ENCODE results near the gene MTHFSD.
"Not testable (repeated sequence)": the region's sequence is repeated elsewhere in the genome, so short reads cannot be mapped to it uniquely, and the experiment has no call there.

Gene MTHFSD

DNA sequence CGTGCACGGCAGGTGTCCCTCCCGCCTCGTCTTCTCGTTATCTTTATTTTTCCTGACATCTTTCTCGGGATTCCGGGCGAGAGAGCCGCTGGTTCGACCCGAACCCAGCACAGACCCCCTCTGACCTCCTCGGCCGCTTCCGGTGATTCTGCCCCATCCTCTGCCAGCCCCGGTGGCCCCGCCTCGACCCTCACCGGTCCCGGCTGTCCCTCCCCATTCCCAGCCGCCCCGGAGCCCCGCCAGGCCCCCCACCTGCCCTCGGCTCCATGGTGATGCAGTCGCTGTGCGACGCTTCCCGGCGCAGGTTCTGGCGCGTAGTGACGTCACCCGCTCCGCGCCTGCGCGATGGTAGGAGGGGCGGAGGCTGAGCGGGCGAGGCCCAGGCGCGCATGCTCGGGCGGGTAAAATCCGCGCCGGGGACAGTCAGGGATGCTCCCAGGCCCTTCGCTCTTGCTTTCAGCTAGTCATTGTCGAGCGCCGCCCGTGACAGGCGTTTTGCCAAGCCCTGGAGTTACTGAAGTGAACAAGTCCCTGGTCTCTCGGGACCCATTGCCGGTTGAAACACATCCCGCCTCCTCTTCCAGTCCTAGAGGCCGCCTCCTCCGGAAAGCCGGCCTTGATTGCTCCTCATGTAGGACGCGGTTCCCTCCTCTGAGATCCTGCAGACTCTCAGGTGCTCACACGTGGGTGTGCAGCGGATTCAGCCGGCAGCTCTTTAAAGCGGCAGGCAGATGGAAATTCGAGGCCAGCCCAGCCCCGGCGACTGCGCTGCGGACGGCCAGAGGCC, at the start of gene MTHFSD:
TSS of gene MTHFSD (minus strand) at position 319 of the 787 bp plus-strand sequence. CDS start at position 268, 51 bp downstream.
- DNase-seq: no peak

- no peak for DNase-seq
Observed at GRCh38 chr16:86604436-86605193, 49.6 kb upstream of the MTHFSD start.

GRCh38 chr16:86602521-86602920, 47.5 kb upstream of the MTHFSD start:
- DNase-seq: no peak

GRCh38 chr16:86601356-86601755, 46.3 kb upstream of the MTHFSD start:
- no peak for DNase-seq

DNA sequence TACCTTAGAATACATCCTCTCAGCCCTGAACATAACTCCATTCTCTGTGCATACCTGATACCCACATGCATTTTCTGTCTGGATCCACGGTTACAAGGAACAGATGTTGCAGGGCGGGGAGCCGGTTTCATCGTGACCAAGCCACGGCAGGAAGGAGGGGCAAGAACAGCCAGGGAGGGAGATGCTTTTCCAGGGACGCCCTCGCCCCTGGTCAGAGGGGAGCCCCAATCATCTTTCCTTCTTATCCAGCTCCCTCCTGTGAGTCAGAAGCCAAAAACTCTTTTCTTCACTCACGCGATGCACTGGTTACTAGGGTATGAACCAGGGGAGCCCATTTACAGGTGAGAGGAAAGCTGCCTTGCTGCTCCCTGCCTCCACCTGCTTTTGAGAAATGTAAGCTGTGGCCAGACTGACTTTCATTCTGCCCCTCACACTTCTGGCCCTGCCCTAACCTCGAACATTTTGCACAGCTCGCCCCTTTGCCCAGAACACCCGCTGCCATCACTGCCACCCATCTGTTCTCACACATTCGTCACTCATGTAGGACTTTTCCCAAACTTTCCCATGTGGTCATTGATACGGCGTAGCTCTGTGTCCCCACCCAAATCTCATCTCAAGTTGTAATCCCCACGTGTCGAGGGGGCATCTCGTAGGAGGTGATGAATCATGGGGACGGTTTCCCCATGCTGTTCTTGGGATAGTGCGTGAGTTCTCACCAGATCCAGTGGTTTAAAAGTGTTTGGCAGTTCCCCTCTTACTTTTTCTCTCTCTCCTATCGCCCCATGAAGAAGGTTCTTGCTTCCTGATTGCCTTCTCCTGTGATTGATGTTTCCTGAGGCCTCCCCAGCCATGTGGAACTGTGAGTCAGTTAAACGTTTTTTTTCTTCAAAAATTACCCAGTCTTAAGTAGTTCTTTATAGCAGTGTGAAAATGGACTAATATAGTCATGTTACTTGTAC, 43.9 kb upstream of the MTHFSD start:
- no peak for DNase-seq

DNA sequence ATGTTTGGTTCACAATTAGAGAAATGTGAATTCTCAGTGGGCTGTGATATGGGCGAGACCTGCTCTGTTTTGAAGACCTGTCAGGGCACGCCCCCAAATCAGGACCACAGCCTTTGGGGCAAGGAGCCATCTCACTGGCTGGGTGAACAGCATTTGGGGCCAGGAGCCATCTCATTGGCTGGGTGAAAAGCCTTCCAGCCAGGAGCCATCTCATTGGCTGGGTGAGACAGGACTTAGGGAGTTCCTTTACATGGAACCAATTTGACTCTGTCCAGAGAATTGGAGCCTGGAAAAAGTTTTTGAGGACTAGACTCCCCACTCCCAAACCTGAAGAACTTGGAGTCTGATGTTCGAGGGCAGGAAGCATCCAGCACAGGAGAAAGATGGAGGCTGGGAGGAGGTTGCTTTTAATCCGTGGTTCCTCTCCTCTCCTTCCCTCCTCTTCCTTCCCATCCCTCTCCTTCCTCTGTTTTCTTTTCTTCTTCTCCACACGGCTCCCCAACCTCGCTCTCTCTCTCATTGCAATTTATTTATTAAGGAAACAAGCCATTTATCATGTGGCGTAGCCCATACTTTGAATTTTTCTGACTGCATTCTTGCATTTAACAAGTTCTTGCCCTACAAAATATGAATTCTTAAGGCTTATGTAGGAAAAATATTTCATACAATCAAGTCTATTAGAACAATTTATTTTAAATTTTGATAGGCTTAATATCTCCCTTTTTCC, 43.0 kb upstream of the MTHFSD start:
- no peak for DNase-seq

- DNase-seq: no peak
Observed at GRCh38 chr16:86597126-86597879, 42.3 kb upstream of the MTHFSD start.

- DNase-seq: no peak
Observed at GRCh38 chr16:86595983-86596605, 41.1 kb upstream of the MTHFSD start.

DNA sequence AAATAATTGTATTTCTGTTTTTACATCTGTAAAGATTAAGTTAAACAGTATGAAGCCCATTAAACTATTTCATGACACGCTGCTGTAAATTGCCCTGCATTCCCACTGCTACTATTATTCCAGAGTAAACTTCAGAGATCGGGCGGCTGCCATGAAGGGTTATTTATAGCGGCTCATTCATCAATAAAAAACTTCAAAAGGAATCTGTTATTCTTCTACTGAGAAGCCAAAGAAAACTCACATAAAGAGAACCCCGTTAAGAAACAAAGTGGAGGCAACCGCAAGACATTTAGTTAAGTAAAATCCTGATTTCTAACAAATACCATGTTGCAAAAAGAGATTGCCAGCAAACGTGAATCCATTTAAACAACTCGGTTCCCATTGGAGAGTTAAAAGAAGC, 39.7 kb upstream of the MTHFSD start:
- DNase-seq: no peak

GRCh38 chr16:86593913-86594620, 39.0 kb upstream of the MTHFSD start:
- no peak for DNase-seq

GRCh38 chr16:86591270-86591669, 36.2 kb upstream of the MTHFSD start:
- no peak for DNase-seq

- no peak for DNase-seq
Observed at GRCh38 chr16:86590501-86591144, 35.6 kb upstream of the MTHFSD start.

- DNase-seq: not testable (repeated sequence)
Observed at GRCh38 chr16:86587955-86588354, 32.9 kb upstream of the MTHFSD start.

GRCh38 chr16:86587487-86587886, 32.5 kb upstream of the MTHFSD start:
- DNase-seq: no peak

GRCh38 chr16:86585821-86586611, 31.0 kb upstream of the MTHFSD start:
- DNase-seq: no peak

GRCh38 chr16:86584726-86585721, 30.0 kb upstream of the MTHFSD start:
- DNase-seq: no peak

GRCh38 chr16:86584071-86584685, 29.1 kb upstream of the MTHFSD start:
- no peak for DNase-seq
